Stimulated activated CD4-positive, alpha-beta T cell treated with anti-CD3 and anti-CD28 coated beads, Interleukin-2, amount 100 ng/mL, for 24 hours (primary cell): Measurements from ENCODE around the gene ATP5MC2.
"Not testable (repeated sequence)": the region's sequence is repeated elsewhere in the genome, so short reads cannot be mapped to it uniquely, and the experiment has no call there.

Experiments used
- DNase-seq, 2 donors: peaks; one replicate each; pipeline ENCODE4 v3.0.0-alpha.2; 2020

Gene ATP5MC2

DNA sequence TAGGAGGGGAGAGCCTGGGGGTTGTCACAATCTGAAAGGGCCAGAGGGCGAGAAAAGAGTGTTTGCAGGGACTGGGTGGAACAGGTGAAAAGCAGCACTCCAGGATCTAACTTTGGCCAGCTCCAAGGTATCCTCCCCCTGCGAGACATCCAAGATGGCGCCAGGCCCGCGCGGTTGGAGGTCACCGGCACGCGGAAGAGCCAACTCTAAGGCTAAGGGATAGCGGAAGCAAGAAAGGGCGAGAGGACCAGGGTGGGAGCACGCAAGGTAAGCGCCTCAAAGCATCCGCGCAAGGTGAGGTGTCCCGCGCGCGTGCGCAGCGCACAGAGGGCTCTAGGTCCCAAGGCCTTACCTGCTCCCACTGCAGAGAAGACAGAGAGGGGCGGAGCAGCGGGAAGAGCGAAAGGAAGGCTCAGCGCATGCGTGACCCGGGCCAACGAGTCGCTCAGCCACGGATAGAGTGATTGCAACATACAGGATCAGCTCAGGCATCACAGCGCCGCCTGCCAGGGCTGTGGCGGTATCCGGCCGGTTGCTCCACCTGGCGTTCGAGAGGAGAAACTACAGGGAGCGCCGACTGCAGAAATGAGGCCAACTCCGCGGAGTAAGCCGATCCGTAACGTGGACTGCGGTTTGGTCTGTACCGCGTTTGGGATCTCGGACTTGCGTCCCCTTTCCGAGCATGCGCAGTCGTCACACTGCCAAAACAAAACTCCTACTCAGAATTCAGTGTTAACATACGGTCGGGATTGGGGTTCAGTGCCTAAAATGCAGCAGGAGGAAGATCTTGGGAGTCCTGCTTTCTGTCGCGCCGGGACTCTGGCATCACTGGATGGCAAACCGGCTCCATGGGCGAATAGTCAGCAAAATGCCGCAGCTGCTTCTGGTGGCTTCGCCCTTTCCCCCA lies at the start of gene ATP5MC2:
Gene ATP5MC2, minus strand, starts transcription at position 383 of the 907 bp plus-strand sequence. CDS start 3,469 bp downstream, outside the sequence.
- peak; percentile 97 for DNase-seq

DNA sequence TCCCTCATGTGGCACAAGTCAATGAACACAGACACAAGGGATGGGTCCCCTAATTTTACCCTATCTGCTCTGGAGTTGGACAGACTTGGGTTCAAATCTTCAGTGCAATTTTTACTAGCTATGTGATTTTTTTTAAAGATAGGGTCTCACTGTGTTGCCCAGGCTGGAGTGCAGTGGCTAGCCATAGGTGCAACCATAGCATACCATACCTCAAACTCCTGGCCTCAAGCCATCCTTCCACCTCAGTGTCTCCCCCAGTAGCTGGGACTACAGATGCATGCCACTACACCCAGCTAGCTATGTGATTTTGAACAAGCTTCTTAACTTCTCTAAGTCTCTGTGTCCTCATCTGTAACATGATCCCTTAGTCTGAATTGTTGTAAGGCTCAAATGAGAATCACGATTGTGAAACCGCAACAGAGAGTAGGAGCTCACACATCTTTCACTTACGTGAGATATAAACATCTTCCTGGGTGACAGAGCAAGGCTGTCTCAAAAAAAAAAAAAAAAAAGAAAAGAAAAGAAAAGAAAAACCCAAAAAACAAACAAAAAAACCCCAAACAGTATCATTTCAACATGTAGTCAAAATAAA lies 46.7 kb upstream of the ATP5MC2 start:
- DNase-seq: no peak

- no peak for DNase-seq
These were observed 45.1 kb upstream of the ATP5MC2 start for GRCh38 chr12:53720946-53721345.

DNA sequence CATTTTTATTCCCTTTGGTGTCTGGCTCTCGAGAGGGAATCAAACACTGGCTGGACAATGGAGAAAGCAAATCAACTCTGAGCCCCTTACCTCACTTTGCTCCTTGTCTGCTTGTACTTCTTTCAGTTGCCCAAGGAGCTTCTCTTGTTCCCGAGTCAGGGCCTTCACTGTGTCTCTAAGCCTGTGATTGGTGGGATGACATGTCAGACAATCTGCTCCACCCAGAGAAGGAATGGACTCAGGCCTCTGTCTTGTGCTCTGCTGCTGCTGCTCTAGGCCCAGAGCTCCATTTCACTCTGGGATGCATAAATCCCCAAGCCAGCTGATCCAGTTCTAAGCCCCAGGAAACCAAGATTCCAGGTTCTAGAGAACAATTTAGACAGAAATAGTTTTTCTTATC lies 43.8 kb upstream of the ATP5MC2 start:
- DNase-seq: no peak

- not testable (repeated sequence) for DNase-seq
These were observed 42.7 kb upstream of the ATP5MC2 start for GRCh38 chr12:53718567-53718966.

DNA sequence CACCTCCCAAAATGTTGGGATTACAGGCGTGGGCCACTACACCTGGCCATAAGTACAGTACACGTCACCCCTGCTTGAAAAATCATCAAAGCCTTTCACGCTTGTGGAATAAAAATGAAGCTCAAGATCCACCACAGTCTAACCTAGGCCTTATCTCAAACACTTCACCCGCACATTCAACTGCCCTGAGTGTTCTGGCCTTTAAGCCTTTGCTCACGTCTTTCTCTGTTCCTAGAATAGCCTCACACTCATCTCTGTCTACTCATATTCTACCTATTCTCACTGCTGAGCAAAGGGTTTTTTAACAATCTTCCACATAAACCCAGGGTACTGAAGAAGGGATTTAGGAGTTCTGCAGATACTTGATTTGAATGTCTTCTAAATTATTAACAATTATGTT lies 41.4 kb upstream of the ATP5MC2 start:
- no peak for DNase-seq

GRCh38 chr12:53714004-53714403 lies 38.1 kb upstream of the ATP5MC2 start:
- DNase-seq: no peak

GRCh38 chr12:53713516-53713915 lies 37.6 kb upstream of the ATP5MC2 start:
- DNase-seq: no peak

DNA sequence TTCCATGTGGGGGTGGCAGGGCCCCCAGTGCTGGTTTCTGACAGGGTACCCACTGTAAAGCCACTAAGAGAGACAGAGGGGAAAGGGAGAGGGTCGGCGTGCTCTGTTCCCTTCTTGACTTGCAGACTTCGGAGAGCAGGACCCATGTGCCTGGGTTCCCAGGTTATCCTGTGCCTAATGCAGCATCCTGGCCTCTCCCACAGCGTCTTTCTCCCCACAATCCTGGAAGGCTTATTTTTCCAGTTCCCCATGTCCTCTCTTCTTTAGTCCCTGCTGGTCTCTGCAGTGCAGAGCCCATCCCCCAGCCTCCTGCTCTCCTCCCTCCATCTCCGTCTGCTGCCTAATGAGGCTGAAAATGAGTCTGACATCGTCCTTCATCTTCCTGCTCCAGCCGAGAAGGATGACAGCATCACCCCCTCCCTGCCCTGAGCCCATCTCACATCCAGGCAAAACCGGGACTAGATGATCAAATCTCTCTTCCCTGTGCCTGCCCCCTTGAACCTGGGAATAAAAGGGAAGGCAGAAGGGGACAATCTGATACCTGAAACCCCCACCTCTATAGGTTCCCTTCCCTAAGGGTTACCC lies 36.3 kb upstream of the ATP5MC2 start:
- no peak for DNase-seq

- no peak for DNase-seq
These were observed 34.2 kb upstream of the ATP5MC2 start for GRCh38 chr12:53710091-53710490.

GRCh38 chr12:53709671-53710070 lies 33.8 kb upstream of the ATP5MC2 start:
- no peak for DNase-seq

DNA sequence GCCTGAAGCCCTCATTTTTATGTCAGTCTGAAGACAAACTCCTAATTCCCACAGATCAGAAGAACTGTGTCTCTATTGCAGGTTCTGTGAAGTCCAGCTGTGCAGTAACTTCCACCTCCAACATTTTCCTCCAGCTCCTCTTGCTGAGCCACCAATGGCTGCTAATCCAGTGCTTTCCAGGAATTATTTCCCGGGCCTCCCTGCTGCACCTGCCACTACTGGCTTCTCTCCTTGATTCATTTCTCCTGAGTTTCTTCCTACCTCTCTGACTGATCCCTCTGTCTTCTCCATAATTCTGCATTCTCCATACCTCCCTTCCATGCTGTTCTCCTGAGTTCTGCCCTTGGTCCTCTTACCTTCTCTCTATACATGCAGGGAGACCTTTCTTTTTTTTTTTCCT lies 30.2 kb upstream of the ATP5MC2 start:
- no peak for DNase-seq

GRCh38 chr12:53703756-53704155 lies 27.9 kb upstream of the ATP5MC2 start:
- no peak for DNase-seq

GRCh38 chr12:53701518-53702264 lies 25.8 kb upstream of the ATP5MC2 start:
- DNase-seq: peak; percentile 81 to 82

GRCh38 chr12:53700567-53700966 lies 24.7 kb upstream of the ATP5MC2 start:
- DNase-seq: no peak

- no peak for DNase-seq
These were observed 23.8 kb upstream of the ATP5MC2 start for GRCh38 chr12:53699678-53700025.

- DNase-seq: no peak
These were observed 23.2 kb upstream of the ATP5MC2 start for GRCh38 chr12:53698948-53699677.

DNA sequence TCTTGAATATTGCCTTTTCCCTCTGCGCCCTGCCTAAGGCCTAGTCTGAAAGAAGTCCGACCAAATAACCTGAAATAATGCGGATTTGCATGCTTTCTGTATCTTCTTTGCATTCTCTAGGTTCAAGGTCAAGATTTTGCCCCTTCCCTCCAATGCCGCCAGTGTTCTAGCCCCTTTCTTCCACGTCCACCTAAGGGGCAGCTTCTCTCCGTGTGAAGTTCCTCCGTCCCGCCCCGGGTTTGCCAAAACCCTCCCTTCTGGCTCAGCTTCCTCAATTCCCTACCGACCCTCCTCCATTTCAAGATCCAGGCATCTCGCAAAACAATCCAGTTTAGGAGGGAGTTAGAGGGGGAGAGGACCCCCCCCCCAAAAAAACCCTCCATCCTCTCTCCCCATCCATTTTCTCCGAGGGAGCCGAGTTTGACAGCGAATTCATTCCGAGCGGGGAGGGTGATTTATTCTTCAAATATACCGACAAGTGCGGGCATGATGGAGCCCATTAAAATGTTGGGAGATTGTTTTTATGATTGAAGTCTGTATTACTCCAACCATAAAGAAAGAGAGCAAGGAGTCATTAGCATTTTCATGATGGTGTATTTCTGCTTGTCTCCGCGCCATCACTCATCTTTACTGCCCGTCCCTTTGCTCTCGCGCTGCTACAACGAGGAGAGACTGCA lies 20.9 kb upstream of the ATP5MC2 start:
- no peak for DNase-seq

DNA sequence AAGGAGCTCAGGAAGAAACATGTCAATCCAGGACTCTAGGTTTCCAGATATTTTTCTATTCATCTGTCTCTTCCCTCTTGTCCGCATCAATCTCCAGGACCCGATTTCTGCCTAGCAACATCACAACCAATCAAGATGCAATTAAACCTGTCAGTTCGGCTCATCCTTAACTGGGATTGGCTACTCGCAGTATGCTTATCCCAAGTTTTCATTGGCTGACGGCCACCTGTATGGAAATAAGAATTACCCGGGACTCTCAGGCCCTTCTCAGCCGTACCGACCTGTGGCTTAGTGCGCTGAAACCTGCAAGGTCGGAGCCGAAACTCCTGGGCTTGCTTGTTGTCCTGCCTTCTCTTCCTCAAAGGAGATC lies 20.4 kb upstream of the ATP5MC2 start:
- DNase-seq: no peak

DNA sequence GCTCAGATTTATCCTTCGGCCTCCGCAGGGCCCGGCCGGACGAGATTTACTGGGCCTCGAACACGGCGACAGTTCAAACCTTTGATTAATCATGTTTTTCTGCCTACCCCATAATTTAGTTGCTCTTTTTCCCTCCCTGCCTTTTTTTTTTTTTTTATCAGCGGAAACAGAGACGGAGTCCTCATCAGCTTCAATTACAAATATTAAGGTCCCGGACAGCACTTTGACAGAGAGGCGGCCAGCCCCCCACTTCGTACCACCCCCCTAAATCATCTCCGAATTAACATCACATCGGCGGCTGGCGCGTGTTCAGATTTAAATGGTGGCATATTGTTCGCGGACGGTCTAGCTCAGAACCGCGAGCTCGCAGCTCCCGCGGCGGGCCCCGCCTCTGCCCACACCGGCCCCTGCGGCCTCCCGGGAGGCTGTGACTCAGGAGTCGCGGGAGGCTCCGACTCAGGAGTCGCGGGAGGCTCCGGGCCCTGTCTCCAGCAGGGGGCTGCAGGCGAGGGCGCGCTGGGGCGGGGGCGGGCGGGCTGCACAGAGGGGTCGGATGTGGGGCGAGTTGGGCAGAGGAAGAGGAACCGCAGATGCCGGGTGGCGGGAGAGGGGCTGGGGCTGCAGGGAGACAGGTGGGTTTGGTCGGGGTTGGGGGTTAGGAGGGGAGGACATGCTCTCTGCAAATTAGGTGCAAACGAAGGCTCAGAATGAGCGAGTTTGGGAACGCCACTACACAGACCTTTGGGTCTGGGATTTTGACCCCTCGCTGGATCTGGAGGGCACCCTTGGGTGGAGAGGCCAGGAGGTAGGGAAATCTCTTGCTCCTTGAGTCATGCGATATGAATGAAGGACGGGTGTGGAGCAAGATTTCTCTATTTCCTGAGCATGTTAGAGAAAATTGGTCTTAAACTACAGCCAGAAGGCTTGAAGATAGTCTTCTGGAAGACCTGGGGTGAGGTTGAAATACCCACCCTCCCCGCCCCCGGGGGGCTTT lies 19.6 kb upstream of the ATP5MC2 start:
- DNase-seq: peak; percentile 51 to 61

GRCh38 chr12:53694756-53695151 lies 18.9 kb upstream of the ATP5MC2 start:
- no peak for DNase-seq
